Activated T-helper 2 cell treated with anti-CD3 and anti-CD28 coated beads, Interferon-gamma antibody, Interleukin-2, Interleukin-4, amounts not matched to agents 10 μg/mL and 5 μg/mL and 100 μg/mL, durations not matched to agents 14 hours and 24 hours and 36 hours (primary cell): ENCODE data around the gene DHRS12. TPM values are rescaled to one million over a fixed set of nuclear protein-coding genes. Genes with fewer than 3 reads are reported as not detected.
"Not testable (repeated sequence)": the region's sequence is repeated elsewhere in the genome, so short reads cannot be mapped to it uniquely, and the experiment has no call there.

Experiments
- DNase-seq: peaks from one replicate; pipeline ENCODE4 v3.0.0; 2021; ENCODE audit warnings: low spot score
- H3K27ac Mint-ChIP-seq: one replicate; pipeline ENCODE4 v1.8.0; 2021; ENCODE audit warnings: mixed read lengths
- H3K27me3 Mint-ChIP-seq: one replicate; pipeline ENCODE4 v1.8.0; 2021; ENCODE audit warnings: low read depth, mixed read lengths
- H3K36me3 Mint-ChIP-seq: one replicate; pipeline ENCODE4 v1.8.0; 2021; ENCODE audit warnings: low read depth, mixed read lengths
- H3K4me1 Mint-ChIP-seq: one replicate; pipeline ENCODE4 v1.8.0; 2021; ENCODE audit warnings: low read depth, mixed read lengths
- H3K4me3 Mint-ChIP-seq: one replicate; pipeline ENCODE4 v1.8.0; 2021; ENCODE audit warnings: low read depth, mild to moderate bottlenecking, moderate library complexity, mixed read lengths
- H3K9me3 Mint-ChIP-seq: one replicate; pipeline ENCODE4 v1.8.0; 2021; ENCODE audit warnings: mixed read lengths
- intact Hi-C: fragments of 100-400 bp; cut with micrococcal nuclease; formaldehyde crosslinking; loops from one replicate; pipeline ENCODE4 v1.15.1; 2023
- total RNA-seq: library from RNA; stranded (reverse); gene quantifications from 2 replicates; pipeline ENCODE4 v1.2.3, GENCODE V29; 2022

Gene DHRS12
- total RNA-seq, 1 donor from 2014 or later: 3.1 TPM

DNA sequence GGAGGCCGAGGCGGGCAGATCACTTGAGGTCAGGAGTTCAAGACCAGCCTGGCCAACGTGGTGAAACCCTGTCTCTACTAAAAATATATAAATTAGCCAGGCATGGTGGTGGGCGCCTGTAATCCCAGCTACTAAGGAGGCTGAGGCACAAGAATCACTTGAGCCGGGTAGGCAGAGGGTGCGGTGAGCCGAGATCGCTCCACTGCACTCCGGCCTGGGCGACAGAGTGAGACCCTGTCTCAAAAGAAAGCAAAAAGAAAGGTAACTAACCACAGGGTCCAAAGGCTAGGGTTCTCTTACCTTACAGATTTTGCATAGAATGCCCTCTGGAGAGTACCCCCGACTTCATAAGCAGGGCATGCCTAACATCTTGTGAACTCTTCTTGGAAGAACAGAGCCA is 20.7 kb upstream of the DHRS12 start:
- H3K4me1 Mint-ChIP-seq: peaks cover 74% of the 10 kb centered on the region
- DNase-seq, H3K9me3 Mint-ChIP-seq, H3K36me3 Mint-ChIP-seq, H3K27ac Mint-ChIP-seq: not testable (repeated sequence)
- peaks cover 52% of the 10 kb centered on the region for H3K27me3 Mint-ChIP-seq
- intact Hi-C loops: loop anchor here (1.0 to 10.0 kb wide), 5 partner anchors 9 to 1590 kb away; no protein-coding TSS in a partner anchor
- peak overlapping the region; percentile 26 for H3K4me3 Mint-ChIP-seq

DNA sequence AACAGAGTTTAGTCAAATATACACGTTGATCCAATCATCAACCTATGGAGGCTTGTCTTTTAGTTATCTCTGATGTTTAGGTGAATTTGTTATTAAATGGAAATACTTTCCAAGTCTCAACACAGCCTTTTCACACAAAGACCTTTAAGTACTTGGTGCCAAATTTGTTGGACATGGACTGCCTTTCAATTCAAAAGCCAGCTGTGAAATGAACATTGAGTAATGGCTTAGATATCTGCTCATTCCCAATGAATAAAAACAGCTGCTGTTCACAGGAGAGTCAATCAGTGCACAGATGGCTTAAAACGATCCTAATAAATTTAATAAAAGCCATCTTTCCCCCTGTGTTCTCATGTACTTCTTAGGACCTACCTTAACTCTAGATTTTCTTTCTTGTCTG is 19.9 kb upstream of the DHRS12 start:
- Mint-ChIP-seq H3K36me3 (no peaks in the 10 kb centered on the region), H3K4me3 (no peak overlapping the region), H3K4me1 (peaks cover 82% of the 10 kb centered on the region), H3K27me3 (peaks cover 48% of the 10 kb centered on the region), H3K9me3 (no peaks in the 10 kb centered on the region), H3K27ac (no peak overlapping the region)
- intact Hi-C loops: loop anchor here (10.0 kb wide), 1 partner anchor 1589 kb away; no protein-coding TSS in a partner anchor
- no peak for DNase-seq

DNA sequence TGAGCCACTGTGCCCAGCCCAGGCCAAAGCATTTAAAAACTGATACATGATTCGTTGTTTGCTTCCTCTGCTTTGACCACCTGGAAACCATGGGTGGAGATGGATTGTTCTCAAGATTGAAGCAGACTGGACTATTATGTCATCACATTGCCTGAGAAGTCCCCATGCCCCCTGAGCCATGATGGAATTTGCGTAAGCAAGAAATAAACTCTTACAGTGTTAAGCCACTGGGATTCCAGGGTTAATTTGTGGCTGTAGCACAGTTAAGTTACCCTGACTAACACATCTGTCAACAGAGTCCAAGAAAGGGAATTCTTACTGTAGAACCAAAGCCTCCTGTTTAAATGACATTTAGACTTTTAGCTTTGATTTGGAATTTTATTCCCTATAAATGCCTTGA is 19.4 kb upstream of the DHRS12 start:
- no peak overlapping the region for H3K27ac Mint-ChIP-seq
- no peak for DNase-seq
- intact Hi-C loops: loop anchor here (10.0 kb wide), 1 partner anchor 1589 kb away; no protein-coding TSS in a partner anchor
- H3K27me3 Mint-ChIP-seq: peaks cover 43% of the 10 kb centered on the region
- H3K4me1 Mint-ChIP-seq: peaks cover 83% of the 10 kb centered on the region
- H3K4me3 Mint-ChIP-seq: no peak overlapping the region
- H3K9me3 Mint-ChIP-seq: no peaks in the 10 kb centered on the region
- H3K36me3 Mint-ChIP-seq: no peaks in the 10 kb centered on the region

DNA sequence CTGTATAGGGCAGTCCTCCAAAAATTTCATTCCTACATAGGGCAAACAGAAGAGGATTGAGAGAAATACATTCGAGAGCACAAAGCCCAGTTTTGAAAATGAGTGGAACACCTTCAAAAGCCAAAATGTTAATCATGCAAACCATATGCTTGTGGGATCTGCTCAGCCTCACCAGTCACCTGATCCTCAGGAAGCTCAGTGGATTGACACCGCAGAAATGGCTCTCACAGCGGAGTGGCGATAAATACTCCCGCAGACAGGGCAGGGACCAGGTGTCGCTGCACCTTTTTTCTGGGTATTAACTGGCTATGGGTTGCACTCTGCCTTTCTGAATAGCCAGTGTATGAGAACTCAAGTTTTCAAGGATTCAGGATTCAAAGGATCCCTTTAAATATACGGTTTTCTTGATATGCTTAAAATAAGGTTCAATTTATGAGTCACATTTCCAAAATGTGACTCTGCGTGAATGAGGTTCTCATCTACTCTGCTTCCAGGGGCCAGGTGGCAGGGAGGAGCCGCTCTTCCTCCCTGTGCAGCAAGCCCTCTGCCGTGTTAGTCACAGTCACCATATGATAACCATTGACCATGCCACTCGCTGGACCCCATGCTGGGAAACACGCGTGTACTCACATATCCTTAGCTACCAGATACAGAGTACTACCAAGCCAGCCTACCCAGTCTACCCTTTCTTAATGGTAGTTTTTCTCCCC is 18.3 kb upstream of the DHRS12 start:
- Mint-ChIP-seq H3K9me3 (no peaks in the 10 kb centered on the region), H3K27ac (no peak overlapping the region), H3K27me3 (peaks cover 37% of the 10 kb centered on the region), H3K4me3 (peak overlapping the region; percentile 15), H3K36me3 (no peaks in the 10 kb centered on the region), H3K4me1 (peaks cover 85% of the 10 kb centered on the region)
- no peak for DNase-seq
- intact Hi-C loops: loop anchor here (10.0 kb wide), 1 partner anchor 1587 kb away; no protein-coding TSS in a partner anchor

DNA sequence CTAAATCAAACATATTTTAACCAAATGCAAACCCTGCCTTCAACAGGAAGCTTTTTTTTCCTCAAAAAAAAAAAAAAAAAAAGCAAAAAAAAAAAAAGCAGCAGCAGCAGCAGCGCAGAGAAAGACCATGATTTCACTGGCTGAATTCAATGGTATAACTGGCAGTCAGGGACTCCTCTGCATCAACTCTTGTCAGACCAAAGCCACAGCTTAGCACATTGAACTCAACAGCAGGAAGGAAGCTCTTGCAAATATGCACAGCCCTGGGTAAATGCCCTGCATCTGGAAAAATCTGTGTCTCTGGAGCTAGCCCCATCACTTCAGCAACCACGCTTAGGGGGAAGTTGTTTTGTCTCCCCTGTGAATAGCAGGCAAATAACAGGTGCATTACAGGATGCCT is 17.6 kb upstream of the DHRS12 start:
- no peak for DNase-seq
- Mint-ChIP-seq H3K4me3 (no peak overlapping the region), H3K9me3 (no peaks in the 10 kb centered on the region), H3K27me3 (peaks cover 38% of the 10 kb centered on the region), H3K36me3 (no peaks in the 10 kb centered on the region), H3K27ac (no peak overlapping the region), H3K4me1 (peaks cover 80% of the 10 kb centered on the region)
- intact Hi-C loops: loop anchor here (10.0 kb wide), 1 partner anchor 1587 kb away; no protein-coding TSS in a partner anchor

DNA sequence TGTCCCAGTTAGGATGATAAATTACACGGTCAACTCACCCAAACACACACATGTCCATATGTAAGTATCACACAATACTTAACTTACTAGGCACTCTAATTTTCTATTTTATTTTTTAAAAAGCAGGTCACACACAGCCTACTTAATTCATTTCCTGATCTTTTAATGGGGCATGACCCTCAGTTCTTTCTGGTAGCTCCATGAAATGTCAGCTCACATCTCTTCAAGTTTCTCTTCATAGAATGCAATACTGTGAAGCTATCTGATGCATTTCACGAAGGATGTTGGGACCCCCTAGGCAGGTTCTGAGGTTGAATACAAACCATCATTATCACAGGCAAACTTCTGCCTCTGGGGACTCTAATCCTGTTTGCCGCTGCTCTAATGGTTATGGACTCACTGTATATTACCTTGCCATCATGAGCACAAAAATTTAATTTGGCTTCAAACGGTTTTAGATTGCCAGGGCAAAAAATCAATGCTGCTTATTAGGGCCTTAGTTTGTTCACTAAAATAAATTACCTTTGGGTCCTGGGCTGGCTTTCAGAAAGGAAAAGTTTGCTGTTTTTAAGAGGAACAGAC is 16.1 kb upstream of the DHRS12 start:
- H3K36me3 Mint-ChIP-seq: no peaks in the 10 kb centered on the region
- H3K4me3 Mint-ChIP-seq: no peak overlapping the region
- no peak for DNase-seq
- no peaks in the 10 kb centered on the region for H3K9me3 Mint-ChIP-seq
- H3K27me3 Mint-ChIP-seq: peaks cover 41% of the 10 kb centered on the region
- no peak overlapping the region for H3K27ac Mint-ChIP-seq
- intact Hi-C loops: loop anchor here (10.0 kb wide), 1 partner anchor 1585 kb away; no protein-coding TSS in a partner anchor
- H3K4me1 Mint-ChIP-seq: peaks cover 70% of the 10 kb centered on the region

DNA sequence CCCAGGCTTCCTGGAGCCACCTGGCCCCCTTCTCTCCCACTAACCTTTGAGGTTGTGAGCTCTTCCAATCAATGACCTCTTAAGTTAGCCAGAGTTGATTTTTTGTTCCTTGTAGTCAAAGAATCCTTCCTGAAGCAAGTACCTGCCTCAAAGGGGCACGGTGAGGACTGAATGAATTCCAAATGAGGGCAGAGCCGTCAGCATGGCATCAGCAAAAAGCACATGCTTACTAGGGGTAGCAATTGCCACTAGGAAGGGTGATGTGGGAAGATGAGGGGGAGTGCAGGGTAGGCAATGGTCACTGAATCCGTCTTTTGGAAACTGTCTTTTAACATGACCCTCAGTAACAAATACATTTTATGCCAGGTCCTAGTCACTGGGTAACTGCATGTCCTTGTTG is 15.6 kb upstream of the DHRS12 start:
- H3K4me1 Mint-ChIP-seq: peaks cover 69% of the 10 kb centered on the region
- no peaks in the 10 kb centered on the region for H3K36me3 Mint-ChIP-seq
- DNase-seq: no peak
- no peaks in the 10 kb centered on the region for H3K9me3 Mint-ChIP-seq
- H3K27me3 Mint-ChIP-seq: peaks cover 41% of the 10 kb centered on the region
- H3K27ac Mint-ChIP-seq: peak overlapping the region; percentile 13
- intact Hi-C loops: loop anchor here (5.0 kb wide), 1 partner anchor 193 kb away; the partner anchor contains the start of genes ALG11 and ATP7B
- no peak overlapping the region for H3K4me3 Mint-ChIP-seq

DNA sequence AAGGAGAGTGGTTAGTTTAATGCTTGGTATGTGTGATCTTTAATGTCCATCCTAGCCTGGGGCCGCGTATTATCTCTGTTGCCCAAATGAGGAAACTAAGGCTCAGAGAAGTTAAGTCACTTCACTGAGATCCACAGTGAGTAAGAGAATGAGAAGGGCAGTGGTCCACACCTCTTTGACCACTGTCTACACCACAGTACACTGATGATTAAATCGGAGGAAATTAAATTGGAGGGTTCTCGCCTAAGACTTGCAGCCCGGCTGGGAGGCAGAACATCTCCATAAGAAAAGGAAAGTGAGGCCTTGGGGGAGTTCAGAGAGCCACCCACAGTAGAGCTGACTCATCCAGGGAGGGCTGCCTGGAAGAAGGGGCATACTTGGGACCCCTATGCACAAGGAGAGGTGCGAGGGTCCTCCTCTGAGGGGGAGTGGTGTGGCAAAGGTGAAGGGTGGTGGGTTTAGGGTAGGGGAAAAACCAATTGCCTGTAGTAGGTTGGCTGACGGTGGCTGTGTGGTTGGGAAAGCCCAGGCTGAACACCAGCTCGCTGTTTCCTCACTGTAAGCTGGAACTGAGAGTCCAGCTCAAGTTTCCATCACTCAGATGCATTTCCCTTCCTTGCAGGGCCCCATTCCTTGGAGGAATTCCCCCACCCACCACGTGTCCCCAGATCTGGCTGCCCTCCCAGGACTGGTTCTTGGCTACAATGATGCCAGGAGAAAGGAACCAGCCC is 15.0 kb upstream of the DHRS12 start:
- DNase-seq: no peak
- peaks cover 37% of the 10 kb centered on the region for H3K27me3 Mint-ChIP-seq
- H3K4me3 Mint-ChIP-seq: no peak overlapping the region
- H3K27ac Mint-ChIP-seq: peak overlapping the region; percentile 13
- H3K4me1 Mint-ChIP-seq: peaks cover 68% of the 10 kb centered on the region
- H3K36me3 Mint-ChIP-seq: no peaks in the 10 kb centered on the region
- no peaks in the 10 kb centered on the region for H3K9me3 Mint-ChIP-seq
- intact Hi-C loops: loop anchor here (5.0 kb wide), 1 partner anchor 193 kb away; the partner anchor contains the start of genes ALG11 and ATP7B

DNA sequence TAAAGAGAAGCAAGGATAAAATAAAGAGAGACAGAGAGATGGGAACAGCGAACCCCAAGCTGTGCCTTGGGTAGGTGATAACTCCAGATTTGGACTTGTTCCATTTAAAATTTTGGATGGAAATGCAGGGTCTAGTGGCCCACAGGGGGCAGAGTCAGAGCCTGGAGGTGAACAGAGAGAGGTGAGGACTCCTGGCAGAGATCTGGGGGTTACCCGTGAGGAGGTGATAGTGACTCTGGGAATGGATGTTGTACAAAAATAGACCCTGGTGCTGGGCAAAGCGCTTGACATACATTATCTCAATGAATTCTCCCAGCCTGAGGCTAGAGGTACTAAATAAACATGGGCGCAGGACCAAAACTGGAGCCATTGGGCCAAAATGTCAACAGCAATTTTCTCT is 14.3 kb upstream of the DHRS12 start:
- peaks cover 64% of the 10 kb centered on the region for H3K4me1 Mint-ChIP-seq
- H3K4me3 Mint-ChIP-seq: no peak overlapping the region
- peaks cover 35% of the 10 kb centered on the region for H3K27me3 Mint-ChIP-seq
- H3K9me3 Mint-ChIP-seq: no peaks in the 10 kb centered on the region
- no peaks in the 10 kb centered on the region for H3K36me3 Mint-ChIP-seq
- intact Hi-C loops: loop anchor here (5.0 kb wide), 1 partner anchor 194 kb away; the partner anchor contains the start of genes ALG11 and ATP7B
- DNase-seq: no peak
- no peak overlapping the region for H3K27ac Mint-ChIP-seq

DNA sequence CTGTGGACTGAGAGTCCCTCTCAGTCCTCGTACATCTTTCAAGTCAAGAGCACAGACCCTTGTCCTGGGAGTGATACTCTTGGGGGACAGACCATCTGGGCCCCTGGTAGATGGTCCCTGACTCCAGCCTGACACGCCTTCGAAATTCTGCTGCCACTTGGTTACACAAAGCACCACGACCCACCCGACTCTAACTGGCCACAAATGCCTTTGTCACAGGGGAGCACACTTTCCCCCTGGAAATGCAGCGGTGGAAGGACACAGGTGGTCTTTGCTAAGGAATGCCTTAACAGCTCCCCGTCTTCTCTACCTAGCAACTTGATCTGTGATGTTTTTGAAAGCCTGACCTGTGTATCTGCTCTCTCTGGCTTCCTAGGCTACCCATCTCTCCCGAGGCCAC is 13.8 kb upstream of the DHRS12 start:
- Mint-ChIP-seq H3K4me3 (no peak overlapping the region), H3K9me3 (no peaks in the 10 kb centered on the region), H3K4me1 (peaks cover 62% of the 10 kb centered on the region), H3K27me3 (peaks cover 35% of the 10 kb centered on the region), H3K27ac (no peak overlapping the region), H3K36me3 (no peaks in the 10 kb centered on the region)
- DNase-seq: no peak
- intact Hi-C loops: loop anchor here (5.0 kb wide), 1 partner anchor 195 kb away; the partner anchor contains the start of genes ALG11 and ATP7B

DNA sequence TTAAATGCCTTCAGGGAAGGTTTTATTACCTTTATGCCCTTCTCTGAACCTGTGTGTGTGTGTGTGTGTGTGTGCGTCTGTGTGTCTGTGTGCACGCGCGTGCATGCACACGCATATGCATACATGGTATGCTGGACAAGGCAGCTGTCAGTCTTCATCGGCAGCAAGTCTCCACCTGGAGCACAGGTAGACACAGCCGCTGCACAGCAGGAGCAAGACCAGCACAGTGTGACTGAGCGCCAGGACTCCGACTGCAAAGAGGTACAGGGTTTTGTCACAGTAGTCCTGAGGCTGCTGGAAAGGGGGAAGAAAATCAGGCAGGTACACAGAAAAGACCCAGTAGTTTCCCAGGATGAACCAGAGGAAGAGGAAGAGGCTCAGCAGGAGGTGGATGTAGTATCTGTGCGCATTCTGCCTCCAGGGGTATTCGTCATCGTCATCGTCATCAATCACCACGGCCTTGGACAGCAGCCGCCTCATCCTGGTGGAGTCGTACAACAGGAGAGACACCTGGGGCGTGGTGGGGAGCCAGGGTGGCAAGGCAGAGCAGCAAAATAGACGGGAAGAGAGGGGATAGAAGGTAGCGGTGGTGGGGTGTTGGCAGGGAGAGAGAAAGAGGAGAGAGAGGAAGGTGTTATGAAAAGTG is 12.8 kb upstream of the DHRS12 start:
- Mint-ChIP-seq H3K4me3 (no peak overlapping the region), H3K9me3 (no peaks in the 10 kb centered on the region), H3K4me1 (peaks cover 53% of the 10 kb centered on the region), H3K27me3 (peaks cover 28% of the 10 kb centered on the region), H3K36me3 (no peaks in the 10 kb centered on the region), H3K27ac (no peak overlapping the region)
- DNase-seq: no peak
- intact Hi-C loops: loop anchor here (5.0 kb wide), 1 partner anchor 196 kb away; the partner anchor contains the start of genes ALG11 and ATP7B

DNA sequence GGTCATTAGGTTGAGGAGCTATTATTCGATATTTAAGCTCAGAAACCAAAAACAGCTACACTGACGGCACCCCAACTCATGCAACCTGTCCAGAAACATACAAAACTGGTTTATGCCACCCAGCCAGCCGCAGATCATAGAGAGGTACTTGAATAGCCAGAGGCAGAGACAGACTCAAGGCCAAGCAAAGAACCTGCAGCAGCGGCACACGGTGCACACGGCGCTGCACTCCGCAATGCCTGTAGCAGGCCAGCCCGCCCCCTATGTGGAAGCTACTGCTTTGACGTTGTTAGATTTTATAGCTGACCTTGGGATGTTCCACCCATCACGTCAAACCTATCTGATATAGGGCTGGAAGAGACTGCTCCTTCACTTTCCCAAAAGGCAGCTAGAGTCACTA is 11.9 kb upstream of the DHRS12 start:
- H3K4me3 Mint-ChIP-seq: no peak overlapping the region
- peaks cover 20% of the 10 kb centered on the region for H3K27me3 Mint-ChIP-seq
- DNase-seq: no peak
- H3K36me3 Mint-ChIP-seq: no peaks in the 10 kb centered on the region
- no peak overlapping the region for H3K27ac Mint-ChIP-seq
- H3K9me3 Mint-ChIP-seq: no peaks in the 10 kb centered on the region
- intact Hi-C loops: loop anchor here (1.0 to 5.0 kb wide), 4 partner anchors 9 to 313 kb away; partner anchors contain the start of genes ALG11, ATP7B and NEK5
- peaks cover 47% of the 10 kb centered on the region for H3K4me1 Mint-ChIP-seq
